SU-DHL-6 (cell line): ENCODE results near the gene KCNH1.

Experiments used
- H2AFZ ChIP-seq: fragments of 200-600 bp; sonication (generic); 2 replicates; pipeline ENCODE4 v1.6.1; 2014; ENCODE audit warnings: low read depth, mild to moderate bottlenecking, moderate library complexity, mixed read lengths, antibody characterized with exemption, low read length; ENCODE audit not compliant: severe bottlenecking
- H3F3A ChIP-seq: fragments of 200-600 bp; shearing (Covaris generic); 2 replicates; pipeline ENCODE4 v1.6.0; 2016; ENCODE audit warnings: antibody characterized with exemption, mild to moderate bottlenecking; ENCODE audit not compliant: insufficient read depth
- H3K27ac ChIP-seq: fragments of 200-600 bp; sonication (generic); 2 replicates; pipeline ENCODE4 v1.5.1; 2016; ENCODE audit warnings: low read depth, mild to moderate bottlenecking, low read length, moderate library complexity, mixed read lengths
- H3K27me3 ChIP-seq: fragments of 200-600 bp; sonication (generic), shearing (Covaris generic); 2 replicates; pipeline ENCODE4 v1.6.0; 2014; ENCODE audit warnings: mild to moderate bottlenecking, low read length
- H3K36me3 ChIP-seq: fragments of 200-600 bp; sonication (generic); 2 replicates; pipeline ENCODE4 v1.6.1; 2014; ENCODE audit warnings: mild to moderate bottlenecking, low read length, mixed read lengths
- H3K4me2 ChIP-seq: fragments of 300-600, 200-600 bp; shearing (Covaris generic), sonication (generic); 2 replicates; pipeline ENCODE4 v1.6.0; 2014; ENCODE audit warnings: low read length, low read depth, mild to moderate bottlenecking; ENCODE audit not compliant: poor library complexity, severe bottlenecking
- H3K4me3 ChIP-seq: fragments of 200-600 bp; sonication (generic); 2 replicates; pipeline ENCODE4 v1.5.1; 2014; ENCODE audit warnings: antibody characterized with exemption, low read length, mild to moderate bottlenecking, mixed read lengths; ENCODE audit not compliant: insufficient read depth, poor library complexity, severe bottlenecking
- H3K79me2 ChIP-seq: fragments of 200-600 bp; sonication (generic); 2 replicates; pipeline ENCODE4 v1.6.1; 2014; ENCODE audit warnings: mild to moderate bottlenecking, low read length, moderate library complexity; ENCODE audit not compliant: insufficient read depth
- H3K9ac ChIP-seq: fragments of 200-600 bp; sonication (generic); 2 replicates; pipeline ENCODE4 v1.7.0; 2014; ENCODE audit warnings: mild to moderate bottlenecking, low read length
- H3K9me2 ChIP-seq: fragments of 200-600 bp; sonication (generic); replicated peaks from 2 replicates; pipeline ENCODE4 v1.6.1; 2014; ENCODE audit warnings: low read length; ENCODE audit not compliant: insufficient read depth
- H3K9me3 ChIP-seq: fragments of 200-600 bp; sonication (generic); 2 replicates; pipeline ENCODE4 v1.6.1; 2014; ENCODE audit warnings: low read length, mixed read lengths; ENCODE audit not compliant: insufficient read depth
- H4K20me1 ChIP-seq: fragments of 200-600 bp; sonication (generic); 2 replicates; pipeline ENCODE4 v1.6.1; 2014; ENCODE audit warnings: low read depth, mild to moderate bottlenecking, antibody characterized with exemption, low read length, moderate library complexity, mixed read lengths
- CTCF ChIP-seq: fragments of 200-600 bp; sonication (generic); IDR thresholded peaks from one replicate; pipeline ENCODE4 v1.5.1; 2017; ENCODE audit warnings: antibody characterized with exemption, mild to moderate bottlenecking, low read length, moderate library complexity; ENCODE audit not compliant: insufficient read depth, poor library complexity, severe bottlenecking
- EZH2phosphoT487 ChIP-seq: fragments of 200-600 bp; sonication (generic), shearing (Covaris generic); conservative IDR thresholded peaks from 2 replicates; pipeline ENCODE4 v1.6.1; 2018; ENCODE audit warnings: mild to moderate bottlenecking, antibody characterized with exemption, low read length, moderate library complexity, mixed read lengths

Gene KCNH1

GRCh38 chr1:210691039-210691610 lies 442.8 kb downstream of the KCNH1 start:
- H3K4me2 ChIP-seq, result no peak overlapping the region
- no peaks in the 10 kb centered on the region for H3K27me3 ChIP-seq
- no peaks in the 10 kb centered on the region for H3K36me3 ChIP-seq
- H2AFZ ChIP-seq, result no peak overlapping the region
- TF ChIP-seq CTCF, result no peak
- no peaks in the 10 kb centered on the region for H3F3A ChIP-seq
- no peak overlapping the region for H3K9ac ChIP-seq
- no peak overlapping the region for H3K27ac ChIP-seq
- no peaks in the 10 kb centered on the region for H3K79me2 ChIP-seq
- H3K4me3 ChIP-seq, result no peak overlapping the region
- H3K9me2 ChIP-seq, result no peaks in the 10 kb centered on the region
- no peaks in the 10 kb centered on the region for H3K9me3 ChIP-seq
- H4K20me1 ChIP-seq, result no peaks in the 10 kb centered on the region

- no peak for TF ChIP-seq EZH2phosphoT487
- Histone ChIP-seq H4K20me1 (no peaks in the 10 kb centered on the region), H2AFZ (no peak overlapping the region), H3K9me2 (no peaks in the 10 kb centered on the region), H3K36me3 (no peaks in the 10 kb centered on the region), H3F3A (no peaks in the 10 kb centered on the region), H3K9ac (no peak overlapping the region), H3K27ac (no peak overlapping the region), H3K27me3 (no peaks in the 10 kb centered on the region), H3K4me3 (no peak overlapping the region), H3K9me3 (no peaks in the 10 kb centered on the region), H3K79me2 (no peaks in the 10 kb centered on the region), H3K4me2 (no peak overlapping the region)
Observed at GRCh38 chr1:210690236-210690635, 443.7 kb downstream of the KCNH1 start.

GRCh38 chr1:210689826-210690225 lies 444.1 kb downstream of the KCNH1 start:
- TF ChIP-seq EZH2phosphoT487 (no peak), CTCF (no peak)

GRCh38 chr1:210688512-210689234 lies 445.3 kb downstream of the KCNH1 start:
- no peak overlapping the region for H3K9ac ChIP-seq
- H3K9me3 ChIP-seq, result no peaks in the 10 kb centered on the region
- no peak overlapping the region for H3K27ac ChIP-seq
- no peaks in the 10 kb centered on the region for H3K79me2 ChIP-seq
- H3F3A ChIP-seq, result no peaks in the 10 kb centered on the region
- no peak overlapping the region for H3K4me3 ChIP-seq
- H2AFZ ChIP-seq, result no peak overlapping the region
- H3K27me3 ChIP-seq, result no peaks in the 10 kb centered on the region
- H3K4me2 ChIP-seq, result no peak overlapping the region
- no peaks in the 10 kb centered on the region for H3K36me3 ChIP-seq
- no peaks in the 10 kb centered on the region for H3K9me2 ChIP-seq
- H4K20me1 ChIP-seq, result no peaks in the 10 kb centered on the region
- TF ChIP-seq CTCF (no peak), EZH2phosphoT487 (no peak)

More at GRCh38 chr1:210689826-210690225, 444.1 kb downstream of the KCNH1 start:
- no peaks in the 10 kb centered on the region for H3K27me3 ChIP-seq
- H3K79me2 ChIP-seq, result no peaks in the 10 kb centered on the region
- H3K9me2 ChIP-seq, result no peaks in the 10 kb centered on the region
- H4K20me1 ChIP-seq, result no peaks in the 10 kb centered on the region
- no peaks in the 10 kb centered on the region for H3K9me3 ChIP-seq
- no peak overlapping the region for H3K4me2 ChIP-seq
- H3F3A ChIP-seq, result no peaks in the 10 kb centered on the region
- H3K9ac ChIP-seq, result no peak overlapping the region
- H3K27ac ChIP-seq, result no peak overlapping the region
- H2AFZ ChIP-seq, result no peak overlapping the region
- H3K36me3 ChIP-seq, result no peaks in the 10 kb centered on the region
- H3K4me3 ChIP-seq, result no peak overlapping the region
